OCI-LY7 (cell line): Measurements from ENCODE around the gene BCL3.

Experiments used
- EZH2phosphoT487 ChIP-seq: fragments of 200-600 bp; sonication (generic); IDR thresholded peaks from 2 replicates; pipeline ENCODE4 v1.6.1; 2018; ENCODE audit warnings: low read depth, borderline replicate concordance, mild to moderate bottlenecking, mixed run types, antibody characterized with exemption, low read length, moderate library complexity, mixed read lengths
- TF ChIP-seq, protein P1 (sequence below): fragments of 200-600 bp; sonication (generic); conservative IDR thresholded peaks from 2 replicates; pipeline ENCODE4 v1.5.1; 2014; ENCODE audit warnings: mild to moderate bottlenecking, antibody characterized with exemption, low read length, moderate library complexity, mixed read lengths

DNA sequence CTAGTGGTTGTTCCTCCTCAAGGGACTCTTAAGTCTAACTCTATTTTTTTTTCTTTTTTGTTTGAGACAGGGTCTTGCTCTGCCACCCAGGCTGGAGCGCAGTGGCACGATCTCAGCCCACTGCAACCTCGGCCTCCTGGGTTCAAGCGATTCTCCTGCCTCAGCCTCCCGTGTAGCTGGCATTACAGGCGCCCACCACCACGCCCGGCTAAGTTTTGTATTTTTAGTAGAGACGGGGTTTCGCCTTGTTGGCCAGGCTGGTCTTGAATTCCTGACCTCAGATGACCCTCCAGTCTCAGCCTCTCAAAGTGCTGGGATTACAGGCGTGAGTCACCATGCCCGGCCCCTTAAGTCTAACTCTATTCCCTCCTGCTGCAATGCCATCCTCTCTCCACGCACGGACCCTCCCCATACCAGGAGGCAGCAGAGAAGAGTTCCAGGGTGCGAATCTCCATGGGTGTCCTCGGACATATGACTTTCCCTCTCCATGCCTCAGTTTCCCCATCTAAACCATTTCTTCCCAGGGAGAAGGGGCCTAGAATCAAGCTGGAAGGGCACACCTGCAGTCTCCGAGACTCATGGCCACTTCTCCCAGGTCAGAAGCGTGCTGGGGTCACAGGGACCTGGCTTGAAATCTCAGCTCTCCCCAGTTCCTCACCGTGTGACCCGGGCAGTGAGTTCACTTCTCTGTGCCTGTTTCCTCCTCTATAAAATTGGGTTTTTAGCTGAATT, 6.0 kb upstream of the BCL3 start:
- TF ChIP-seq, protein P1, sequence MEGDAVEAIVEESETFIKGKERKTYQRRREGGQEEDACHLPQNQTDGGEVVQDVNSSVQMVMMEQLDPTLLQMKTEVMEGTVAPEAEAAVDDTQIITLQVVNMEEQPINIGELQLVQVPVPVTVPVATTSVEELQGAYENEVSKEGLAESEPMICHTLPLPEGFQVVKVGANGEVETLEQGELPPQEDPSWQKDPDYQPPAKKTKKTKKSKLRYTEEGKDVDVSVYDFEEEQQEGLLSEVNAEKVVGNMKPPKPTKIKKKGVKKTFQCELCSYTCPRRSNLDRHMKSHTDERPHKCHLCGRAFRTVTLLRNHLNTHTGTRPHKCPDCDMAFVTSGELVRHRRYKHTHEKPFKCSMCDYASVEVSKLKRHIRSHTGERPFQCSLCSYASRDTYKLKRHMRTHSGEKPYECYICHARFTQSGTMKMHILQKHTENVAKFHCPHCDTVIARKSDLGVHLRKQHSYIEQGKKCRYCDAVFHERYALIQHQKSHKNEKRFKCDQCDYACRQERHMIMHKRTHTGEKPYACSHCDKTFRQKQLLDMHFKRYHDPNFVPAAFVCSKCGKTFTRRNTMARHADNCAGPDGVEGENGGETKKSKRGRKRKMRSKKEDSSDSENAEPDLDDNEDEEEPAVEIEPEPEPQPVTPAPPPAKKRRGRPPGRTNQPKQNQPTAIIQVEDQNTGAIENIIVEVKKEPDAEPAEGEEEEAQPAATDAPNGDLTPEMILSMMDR: no peak
- no peak for TF ChIP-seq EZH2phosphoT487
